Occipital lobe (tissue), 2 donors: ENCODE measurements around the gene POLDIP3. TPM values are rescaled to one million over a fixed set of nuclear protein-coding genes. Genes with fewer than 3 reads are reported as not detected.
"Not testable (repeated sequence)": the region's sequence is repeated elsewhere in the genome, so short reads cannot be mapped to it uniquely, and the experiment has no call there.

Experiments used
- DNase-seq: peaks from one replicate; lab custom pipeline; 2025; lab: John Stamatoyannopoulos, UW
- total RNA-seq: library from RNA; depleted of rRNA; stranded (reverse); fragments of >200 nt; gene quantifications from one replicate; pipeline ENCODE4 v1.2.3, GENCODE V29; 2014

The POLDIP3 gene
- total RNA-seq, 1 donor from 2014 or later, result 27.1 TPM

GRCh38 chr22:42619261-42620063 lies 4.8 kb upstream of the POLDIP3 start:
- DNase-seq, result no peak

GRCh38 chr22:42617155-42617983 lies 2.7 kb upstream of the POLDIP3 start:
- no peak for DNase-seq

DNA sequence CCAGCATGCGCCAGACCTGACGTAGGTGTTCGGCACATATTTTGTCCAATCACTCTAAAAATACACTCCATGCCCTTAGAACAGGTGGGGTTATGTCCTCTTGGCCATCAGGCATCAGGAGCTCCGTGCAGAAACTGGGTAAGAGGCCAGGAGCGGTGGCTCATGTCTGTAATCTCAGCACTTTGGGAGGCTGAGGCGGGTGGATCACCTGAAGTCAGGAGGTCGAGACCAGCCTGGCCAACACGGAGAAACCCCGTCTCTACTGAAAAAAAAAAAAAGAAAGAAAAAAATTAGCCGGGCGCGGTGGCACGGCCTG lies 1.1 kb upstream of the POLDIP3 start:
- not testable (repeated sequence) for DNase-seq

DNA sequence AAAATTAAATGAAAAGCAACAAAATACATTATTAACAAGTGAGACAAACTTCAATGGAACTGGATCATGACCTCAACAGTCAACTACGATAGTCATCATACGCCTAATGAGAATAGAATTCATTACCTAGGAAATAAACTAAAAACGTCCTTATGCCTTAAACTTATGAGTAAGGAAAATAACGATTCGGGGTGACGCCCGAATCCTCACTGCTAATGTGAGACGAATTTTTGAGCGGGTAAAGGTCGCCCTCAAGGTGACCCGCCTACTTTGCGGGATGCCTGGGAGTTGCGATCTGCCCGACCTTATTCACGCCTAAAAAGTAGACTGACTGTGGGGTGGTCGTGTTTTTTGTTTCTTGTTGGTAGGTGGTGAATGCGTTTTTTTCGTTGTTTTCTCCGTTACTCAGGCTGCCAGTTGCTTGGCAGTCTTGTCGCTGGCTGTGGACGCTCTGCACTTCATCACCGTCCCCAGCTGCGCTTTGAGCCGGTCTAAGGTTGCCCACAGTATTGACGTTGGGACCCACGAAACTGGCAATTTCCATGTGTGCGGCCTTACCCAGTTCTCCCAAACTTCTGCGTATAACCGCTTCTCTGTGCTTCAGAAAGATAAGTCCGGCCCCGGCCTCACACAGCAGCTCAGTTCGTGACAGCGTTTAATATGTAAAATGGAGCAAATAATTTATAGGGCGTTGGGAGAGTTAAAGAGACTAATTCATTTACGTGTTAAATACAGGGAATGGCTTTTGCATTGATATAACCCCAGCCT lies 593 bp upstream of the POLDIP3 start:
- DNase-seq, result peak; percentile 70

DNA sequence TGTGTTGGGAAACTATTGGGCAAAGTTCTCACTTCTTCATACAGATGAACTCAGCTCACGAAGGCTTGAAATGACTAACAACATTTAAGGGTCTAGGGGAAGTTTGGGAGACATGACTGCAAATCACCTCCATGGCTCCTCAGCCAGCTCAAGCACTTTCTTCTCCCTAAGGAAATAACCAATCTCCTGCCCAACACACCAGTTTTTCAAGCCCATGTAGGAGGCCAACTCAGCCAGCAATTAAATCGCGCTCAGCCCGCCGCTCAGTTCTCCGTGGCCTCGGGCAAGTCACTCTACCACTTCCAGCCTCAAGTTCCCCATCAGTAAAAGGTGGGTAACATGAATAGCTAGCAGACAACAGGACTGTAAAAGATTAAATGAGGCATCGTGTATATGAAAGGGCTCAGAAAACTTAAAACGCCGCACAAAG lies 796 bp downstream of the POLDIP3 start:
- no peak for DNase-seq

DNA sequence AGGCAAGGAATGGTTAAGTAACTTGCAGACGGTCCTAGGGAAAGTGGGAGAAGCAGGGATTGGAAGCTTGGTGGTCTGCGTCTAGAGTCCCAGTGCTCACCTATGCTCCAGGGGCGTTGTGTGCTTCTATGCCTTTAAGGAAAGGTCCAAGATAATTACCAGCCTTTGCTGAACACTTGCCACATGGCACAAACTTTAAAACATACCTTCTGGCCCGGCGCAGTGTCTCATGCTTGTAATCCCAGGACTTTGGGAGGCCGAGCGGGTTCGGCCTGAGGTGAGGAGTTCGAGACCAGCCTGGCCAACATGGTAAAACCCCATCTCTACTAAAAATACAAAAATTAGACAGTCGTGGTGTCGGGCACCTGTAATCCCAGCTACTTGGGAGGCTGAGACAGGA lies 2.3 kb downstream of the POLDIP3 start:
- DNase-seq, result no peak

DNA sequence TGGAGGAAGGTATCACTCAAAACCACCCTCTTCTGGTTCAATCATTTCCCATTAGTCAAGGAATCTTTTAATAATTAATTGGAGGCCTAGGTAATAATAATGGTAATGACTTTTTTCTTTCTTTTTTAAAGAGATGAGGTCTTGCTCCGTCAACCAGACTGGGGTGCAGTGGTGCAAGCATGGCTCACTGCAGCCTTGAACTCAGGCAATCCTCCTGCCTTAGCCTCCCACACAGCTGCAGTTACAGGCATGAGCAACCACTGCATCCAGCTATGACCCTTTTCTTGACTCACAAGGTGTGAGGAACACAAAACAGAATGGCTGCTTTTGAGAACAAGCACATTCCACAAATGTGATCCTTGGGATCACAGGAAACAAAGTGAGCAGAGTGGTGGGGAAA lies 3.6 kb downstream of the POLDIP3 start:
- DNase-seq, result no peak

DNA sequence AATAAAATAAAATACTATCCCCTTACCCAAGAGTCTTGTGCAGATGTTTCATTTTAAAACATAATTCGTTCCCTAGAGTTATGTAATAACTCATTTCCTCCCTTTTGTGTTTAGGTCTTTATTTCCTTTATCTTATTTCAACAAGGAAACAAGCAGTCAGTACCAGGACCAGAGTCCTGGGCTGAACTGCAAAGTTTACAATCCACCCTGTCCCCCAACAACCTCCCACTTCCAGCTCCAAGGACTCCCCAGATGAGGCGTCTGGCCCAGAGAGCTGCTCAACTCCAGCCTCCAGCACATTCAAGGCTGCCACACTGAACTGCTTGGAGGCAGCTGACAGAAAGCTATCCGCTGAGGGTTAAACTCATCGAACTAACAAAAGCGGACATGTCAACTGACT lies 4.5 kb downstream of the POLDIP3 start:
- no peak for DNase-seq

DNA sequence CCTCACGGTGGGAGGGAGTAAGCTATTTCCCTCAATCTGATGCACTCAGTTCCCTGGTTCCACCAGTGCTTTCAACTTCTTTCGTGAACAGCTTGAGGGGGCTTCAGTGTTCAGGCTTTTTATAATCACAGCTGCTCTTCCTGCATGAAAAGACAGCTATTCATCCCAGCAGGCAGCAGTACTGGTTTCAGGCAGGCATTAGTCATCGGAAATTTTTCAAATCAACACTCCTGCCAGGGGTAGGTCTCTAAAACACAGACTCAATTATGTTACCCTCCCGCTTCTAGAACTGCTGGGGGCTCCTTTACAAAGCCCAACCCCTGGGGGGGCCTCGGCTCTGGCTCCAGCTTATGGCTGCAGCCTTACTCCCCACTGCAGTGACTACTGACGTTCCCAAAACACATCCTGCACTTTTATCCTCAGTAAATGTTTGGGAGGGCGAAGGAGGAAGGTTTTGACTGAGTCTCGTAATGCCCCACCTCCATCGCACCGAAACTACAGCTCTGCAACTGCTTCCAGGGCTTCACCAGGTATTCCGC lies 5.8 kb downstream of the POLDIP3 start:
- DNase-seq, result peak; percentile 53

GRCh38 chr22:42608136-42608822 lies 6.4 kb downstream of the POLDIP3 start:
- no peak for DNase-seq

DNA sequence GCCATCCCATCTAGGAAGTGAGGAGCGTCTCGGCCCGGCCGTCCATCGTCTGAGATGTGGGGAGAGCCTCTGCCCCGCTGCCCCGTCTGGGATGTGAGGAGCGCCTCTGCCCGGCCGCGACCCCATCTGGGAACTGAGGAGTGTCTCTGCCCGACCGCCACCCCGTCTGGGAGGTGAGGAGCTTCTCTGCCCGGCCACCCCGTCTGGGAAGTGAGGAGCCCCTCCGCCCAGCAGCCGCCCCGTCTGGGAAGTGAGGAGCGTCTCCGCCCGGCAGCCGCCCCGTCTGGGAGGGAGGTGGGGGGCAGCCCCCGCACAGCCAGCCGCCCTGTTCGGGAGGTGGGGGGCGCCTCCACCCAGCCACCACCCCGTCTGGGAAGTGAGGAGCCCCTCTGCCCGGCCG lies 7.0 kb downstream of the POLDIP3 start:
- not testable (repeated sequence) for DNase-seq

DNA sequence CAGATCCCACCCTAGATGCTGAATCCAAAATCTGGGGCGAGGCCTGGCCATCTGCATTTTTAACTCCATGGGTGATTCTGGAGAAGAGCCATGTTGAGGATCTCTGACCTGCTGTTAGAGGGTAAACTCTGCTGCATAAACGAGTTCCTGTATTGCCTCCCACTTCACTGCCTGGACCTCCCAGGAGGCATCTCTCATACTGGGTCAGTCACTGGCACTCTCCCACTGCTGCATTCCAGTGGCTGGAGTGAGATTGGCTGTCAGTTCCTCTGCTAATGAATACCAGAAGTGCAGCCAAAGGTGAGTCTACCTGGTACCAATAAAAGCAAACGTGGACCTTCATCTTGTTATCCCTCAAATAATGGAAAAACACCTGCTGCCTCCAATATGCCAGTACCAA lies 10.3 kb downstream of the POLDIP3 start:
- no peak for DNase-seq

- DNase-seq, result no peak
Measured at GRCh38 chr22:42603427-42603826, 11.3 kb downstream of the POLDIP3 start.

DNA sequence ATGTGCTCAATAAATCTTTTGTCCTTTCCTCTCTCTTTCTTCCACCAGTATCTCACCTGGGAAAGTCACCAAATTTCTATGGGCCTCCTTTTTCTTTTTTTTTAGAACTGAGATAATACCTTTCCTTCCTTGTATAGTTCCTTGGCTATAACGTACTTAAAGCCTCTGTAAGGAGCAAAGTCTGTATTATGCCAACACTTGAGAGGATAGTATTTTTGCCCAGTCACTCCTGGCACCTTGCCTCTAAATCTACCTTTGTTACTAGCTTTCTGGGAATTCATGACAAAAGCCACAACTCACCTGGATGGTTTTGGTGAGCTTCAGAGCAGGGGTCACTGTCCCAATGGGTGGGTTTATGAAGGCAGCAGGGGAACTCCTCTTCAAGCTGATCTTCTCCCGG lies 12.2 kb downstream of the POLDIP3 start:
- no peak for DNase-seq

- DNase-seq, result no peak
Measured at GRCh38 chr22:42601879-42602465, 12.7 kb downstream of the POLDIP3 start.

DNA sequence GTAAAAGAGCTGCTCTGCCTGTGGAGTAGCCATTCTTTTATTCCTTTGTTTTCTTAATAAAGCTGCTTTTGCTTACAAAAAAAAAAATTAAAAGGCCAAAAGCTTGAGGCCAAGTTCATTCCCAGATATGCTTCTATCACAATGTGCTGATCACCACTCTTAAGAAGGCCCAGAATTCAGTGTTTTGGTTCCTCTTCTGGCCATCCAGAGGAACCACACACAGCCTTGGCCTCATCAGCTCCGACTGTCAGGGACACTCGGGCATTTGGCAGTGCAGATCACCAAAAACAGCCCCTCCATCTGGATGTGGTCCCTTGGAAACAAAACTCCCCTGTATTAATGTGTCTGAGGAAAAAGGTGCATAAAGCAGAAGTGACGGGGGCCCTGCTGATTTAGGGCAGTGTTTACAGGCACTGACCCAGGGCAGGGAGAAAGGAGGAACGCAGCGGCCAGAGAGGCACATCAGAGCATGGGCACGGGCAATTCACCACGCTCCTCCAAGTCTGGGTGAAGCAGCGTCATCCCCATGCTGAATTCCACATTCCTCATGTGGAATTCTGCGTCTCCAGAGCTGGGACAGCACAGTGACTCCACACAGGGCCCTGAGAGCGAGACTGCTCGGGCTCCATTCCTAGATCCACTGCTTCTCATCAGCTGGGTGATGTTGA lies 17.7 kb downstream of the POLDIP3 start:
- no peak for DNase-seq

DNA sequence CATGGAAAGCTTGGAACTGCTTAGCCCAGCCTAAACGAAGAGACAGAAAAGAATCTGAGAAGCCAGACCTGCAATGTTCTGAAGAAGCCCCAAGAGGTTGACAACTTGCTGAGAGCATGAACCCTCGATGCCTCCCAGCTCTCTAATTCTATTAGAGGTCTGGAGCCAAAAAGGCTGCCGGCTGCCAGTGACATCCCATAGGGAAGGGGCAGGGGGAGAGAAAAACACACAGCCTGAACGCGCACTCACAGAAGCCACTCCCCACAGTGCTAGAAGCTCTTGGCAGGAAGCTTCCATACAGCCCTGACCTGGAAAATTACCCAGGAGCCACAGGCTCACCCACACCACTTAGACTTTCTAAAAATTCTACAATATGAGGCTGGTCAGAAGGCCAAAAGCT lies 18.3 kb downstream of the POLDIP3 start:
- DNase-seq, result no peak

- DNase-seq, result no peak
Measured at GRCh38 chr22:42595434-42595833, 19.2 kb downstream of the POLDIP3 start.

GRCh38 chr22:42591987-42592386 lies 22.7 kb downstream of the POLDIP3 start:
- DNase-seq, result no peak

- no peak for DNase-seq
Measured at GRCh38 chr22:42587588-42588175, 27.0 kb downstream of the POLDIP3 start.
